CMK (cell line): ENCODE data around the gene MYO1F.
"Not testable (repeated sequence)": the region's sequence is repeated elsewhere in the genome, so short reads cannot be mapped to it uniquely, and the experiment has no call there.

Experiments
- DNase-seq: peaks from one replicate; pipeline ENCODE4 v3.0.0-alpha.2; 2010; ENCODE audit warnings: low read depth

The MYO1F gene

GRCh38 chr19:8577247-8577646 lies at the start of gene MYO1F:
MYO1F (minus strand) TSS chr19:8577442; CDS start chr19:8577309, 133 bp downstream.
- DNase-seq = no peak

GRCh38 chr19:8626842-8627241 lies 49.6 kb upstream of the MYO1F start:
- DNase-seq = no peak

- not testable (repeated sequence) for DNase-seq
Observed at GRCh38 chr19:8622886-8623285, 45.6 kb upstream of the MYO1F start.

GRCh38 chr19:8618751-8619150 lies 41.5 kb upstream of the MYO1F start:
- DNase-seq = no peak

GRCh38 chr19:8617984-8618383 lies 40.7 kb upstream of the MYO1F start:
- DNase-seq = no peak

- not testable (repeated sequence) for DNase-seq
Observed at GRCh38 chr19:8617325-8617724, 40.1 kb upstream of the MYO1F start.

GRCh38 chr19:8616861-8617260 lies 39.6 kb upstream of the MYO1F start:
- DNase-seq = no peak

- DNase-seq = peak; percentile 30
Observed at GRCh38 chr19:8615813-8616596, 38.8 kb upstream of the MYO1F start.

- no peak for DNase-seq
Observed at GRCh38 chr19:8615024-8615423, 37.8 kb upstream of the MYO1F start.

GRCh38 chr19:8614455-8614854 lies 37.2 kb upstream of the MYO1F start:
- DNase-seq = no peak

GRCh38 chr19:8612807-8613171 lies 35.5 kb upstream of the MYO1F start:
- DNase-seq = no peak

- no peak for DNase-seq
Observed at GRCh38 chr19:8611877-8612806, 34.9 kb upstream of the MYO1F start.

GRCh38 chr19:8611391-8611876 lies 34.2 kb upstream of the MYO1F start:
- no peak for DNase-seq

GRCh38 chr19:8610936-8611300 lies 33.7 kb upstream of the MYO1F start:
- peak; percentile 18 for DNase-seq

GRCh38 chr19:8610041-8610935 lies 33.0 kb upstream of the MYO1F start, which contains the start of gene ADAMTS10:
ADAMTS10 (minus strand) TSS chr19:8610715; CDS start chr19:8605710, 5,005 bp downstream.
- peak; percentile 38 for DNase-seq

GRCh38 chr19:8609279-8610040 lies 32.2 kb upstream of the MYO1F start:
- DNase-seq = peak; percentile 66

GRCh38 chr19:8608941-8609278 lies 31.7 kb upstream of the MYO1F start:
- DNase-seq = no peak

GRCh38 chr19:8607386-8607785 lies 30.1 kb upstream of the MYO1F start:
- DNase-seq = no peak

GRCh38 chr19:8605514-8605913 lies 28.3 kb upstream of the MYO1F start:
- DNase-seq = no peak

- no peak for DNase-seq
Observed at GRCh38 chr19:8601796-8602195, 24.6 kb upstream of the MYO1F start.

GRCh38 chr19:8600816-8601215 lies 23.6 kb upstream of the MYO1F start:
- no peak for DNase-seq
